ENCODE measurements around the gene CKAP4.
A peak's percentile ranks its signal among the peaks of the same experiment; 100 is the strongest.
"Not testable (repeated sequence)": the region's sequence is repeated elsewhere in the genome, so short reads cannot be mapped to it uniquely, and the experiment has no call there.

Gene CKAP4, protein sequence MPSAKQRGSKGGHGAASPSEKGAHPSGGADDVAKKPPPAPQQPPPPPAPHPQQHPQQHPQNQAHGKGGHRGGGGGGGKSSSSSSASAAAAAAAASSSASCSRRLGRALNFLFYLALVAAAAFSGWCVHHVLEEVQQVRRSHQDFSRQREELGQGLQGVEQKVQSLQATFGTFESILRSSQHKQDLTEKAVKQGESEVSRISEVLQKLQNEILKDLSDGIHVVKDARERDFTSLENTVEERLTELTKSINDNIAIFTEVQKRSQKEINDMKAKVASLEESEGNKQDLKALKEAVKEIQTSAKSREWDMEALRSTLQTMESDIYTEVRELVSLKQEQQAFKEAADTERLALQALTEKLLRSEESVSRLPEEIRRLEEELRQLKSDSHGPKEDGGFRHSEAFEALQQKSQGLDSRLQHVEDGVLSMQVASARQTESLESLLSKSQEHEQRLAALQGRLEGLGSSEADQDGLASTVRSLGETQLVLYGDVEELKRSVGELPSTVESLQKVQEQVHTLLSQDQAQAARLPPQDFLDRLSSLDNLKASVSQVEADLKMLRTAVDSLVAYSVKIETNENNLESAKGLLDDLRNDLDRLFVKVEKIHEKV

DNA sequence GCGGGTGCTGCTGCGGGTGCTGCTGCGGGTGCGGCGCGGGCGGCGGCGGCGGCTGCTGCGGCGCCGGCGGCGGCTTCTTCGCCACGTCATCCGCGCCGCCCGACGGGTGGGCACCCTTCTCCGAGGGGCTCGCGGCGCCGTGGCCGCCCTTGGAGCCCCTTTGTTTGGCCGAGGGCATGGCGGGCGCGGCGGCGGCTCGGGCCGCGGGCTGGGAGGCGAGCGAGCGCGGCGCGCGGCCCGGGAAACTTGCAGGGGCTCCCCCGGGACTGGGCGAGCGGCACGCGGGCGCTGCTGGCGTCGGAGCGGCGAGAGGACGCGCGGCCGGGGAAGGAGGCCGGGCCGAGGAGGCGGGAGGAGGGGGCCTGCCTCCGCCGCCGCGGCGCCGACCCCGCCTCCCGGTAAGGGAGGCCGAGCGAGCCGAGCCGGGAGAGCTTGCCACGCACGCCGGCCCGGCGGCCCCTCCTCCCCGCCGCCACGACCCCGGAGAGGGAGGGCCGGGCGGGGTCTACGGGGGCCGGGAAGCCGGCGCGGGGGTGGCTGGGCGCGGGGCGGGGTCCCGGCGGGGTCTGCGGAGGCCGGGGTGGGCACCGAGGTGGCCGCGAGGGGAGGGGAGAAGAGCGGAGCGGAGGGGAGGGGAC lies at the start of gene CKAP4:
Gene CKAP4 (minus strand): TSS at position 347 of the 638 bp plus-strand sequence. CDS start 169 bp downstream, at position 178.
- DNase-seq = no peak

DNA sequence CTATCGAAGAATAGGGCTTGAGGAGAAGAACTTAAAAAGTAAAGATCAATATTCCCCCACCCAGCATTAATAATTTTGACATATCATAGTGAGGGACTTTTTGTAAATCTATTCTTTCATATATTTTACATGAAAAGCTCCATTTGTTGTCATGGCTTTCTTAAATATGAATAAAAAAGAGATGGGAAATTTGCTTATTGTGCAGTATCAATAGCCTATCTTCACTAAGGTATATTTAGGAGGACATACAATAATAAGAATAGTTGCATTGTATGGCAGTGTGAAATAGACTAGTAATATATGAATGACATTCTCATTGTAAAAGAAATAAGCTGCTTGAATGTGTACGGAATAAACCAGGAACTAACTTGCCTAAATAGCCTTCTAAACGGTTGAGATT lies 49.3 kb upstream of the CKAP4 start:
- no peak for DNase-seq

DNA sequence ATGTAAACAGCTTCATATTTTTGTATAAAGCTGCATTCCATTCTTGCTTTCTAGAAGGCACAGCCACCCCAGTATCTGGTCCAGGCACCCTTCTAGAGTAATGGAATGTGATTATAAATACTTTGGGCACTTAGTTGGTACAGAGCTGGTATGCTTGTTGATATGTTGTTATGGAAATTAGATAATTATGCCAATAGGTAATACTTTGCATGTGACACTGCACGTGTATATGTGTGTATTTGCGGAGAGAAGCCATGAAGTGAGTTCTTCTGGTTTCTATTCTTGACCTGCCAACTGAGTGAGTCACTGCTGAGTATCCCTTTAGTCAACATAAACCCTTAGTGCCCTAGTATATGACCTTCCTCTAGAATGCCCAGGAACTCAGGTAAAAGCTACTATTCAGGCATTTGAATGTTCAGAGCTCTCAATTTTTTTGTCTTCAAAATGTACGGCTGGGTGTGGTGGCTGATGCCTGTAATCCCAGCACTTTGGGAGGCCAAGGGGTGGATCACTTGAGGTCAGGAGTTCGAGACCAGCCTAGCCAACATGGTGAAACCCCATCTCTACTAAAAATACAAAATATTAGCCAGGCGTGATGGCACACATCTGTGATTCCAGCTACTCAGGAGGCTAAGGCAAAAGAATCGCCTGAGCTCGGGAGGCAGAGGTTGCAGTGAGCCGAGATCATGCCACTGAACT lies 48.5 kb upstream of the CKAP4 start:
- no peak for DNase-seq

DNA sequence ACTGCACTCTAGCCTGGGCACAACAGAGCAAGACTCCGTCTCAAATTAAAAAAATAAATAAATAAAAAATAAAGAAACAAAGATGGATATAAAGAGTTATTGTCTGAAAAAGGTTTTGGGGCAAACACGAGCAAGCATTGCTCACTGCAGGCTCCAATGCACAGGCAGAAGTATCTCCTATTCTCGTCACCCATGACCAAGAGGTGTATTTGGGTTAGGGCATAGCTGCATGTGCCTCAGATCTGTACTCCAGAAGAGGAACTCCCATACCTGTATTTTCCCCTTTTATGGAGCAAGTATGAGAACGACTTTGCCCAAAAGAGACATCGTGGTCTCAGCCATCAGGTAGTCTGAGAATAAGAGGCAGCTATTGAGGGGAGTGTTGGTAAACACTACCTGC lies 44.5 kb upstream of the CKAP4 start:
- no peak for DNase-seq

DNA sequence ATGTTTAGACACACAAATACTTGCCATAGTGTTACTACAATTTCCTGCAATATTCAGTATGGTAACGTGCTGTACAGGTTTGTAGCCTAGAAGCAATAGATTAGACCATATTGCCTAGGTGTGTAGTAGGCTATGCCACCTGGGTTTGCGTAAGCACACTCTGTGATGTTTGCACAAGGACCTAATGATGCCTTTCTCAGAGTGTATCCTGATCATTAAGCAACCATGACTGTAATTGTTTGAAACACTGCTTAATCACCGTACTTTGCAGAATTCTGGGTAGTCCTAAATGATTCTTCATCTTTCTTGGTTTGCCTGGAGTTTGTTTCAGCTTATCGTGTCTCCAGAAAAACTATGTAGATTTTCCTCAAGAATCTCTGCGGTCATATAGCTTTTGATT lies 43.5 kb upstream of the CKAP4 start:
- DNase-seq = no peak

DNA sequence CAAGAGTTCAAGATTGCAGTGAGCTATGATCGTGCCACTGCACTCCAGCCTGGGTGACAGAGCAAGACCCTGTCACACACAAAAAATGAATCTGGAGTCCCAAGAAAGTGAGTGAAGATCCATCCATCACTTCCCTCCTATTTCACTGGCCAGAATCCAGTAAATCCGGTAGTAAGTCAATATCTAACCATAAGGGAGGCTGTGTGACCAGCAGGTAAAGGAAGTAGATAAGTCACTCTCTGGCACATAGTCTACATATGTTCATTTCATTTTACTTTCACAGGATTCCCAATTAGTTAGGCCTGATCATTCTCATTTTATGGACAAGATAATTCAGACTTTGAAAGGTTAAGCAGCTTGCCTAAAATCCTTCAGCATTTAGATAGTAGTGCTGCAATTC lies 42.8 kb upstream of the CKAP4 start:
- no peak for DNase-seq

DNA sequence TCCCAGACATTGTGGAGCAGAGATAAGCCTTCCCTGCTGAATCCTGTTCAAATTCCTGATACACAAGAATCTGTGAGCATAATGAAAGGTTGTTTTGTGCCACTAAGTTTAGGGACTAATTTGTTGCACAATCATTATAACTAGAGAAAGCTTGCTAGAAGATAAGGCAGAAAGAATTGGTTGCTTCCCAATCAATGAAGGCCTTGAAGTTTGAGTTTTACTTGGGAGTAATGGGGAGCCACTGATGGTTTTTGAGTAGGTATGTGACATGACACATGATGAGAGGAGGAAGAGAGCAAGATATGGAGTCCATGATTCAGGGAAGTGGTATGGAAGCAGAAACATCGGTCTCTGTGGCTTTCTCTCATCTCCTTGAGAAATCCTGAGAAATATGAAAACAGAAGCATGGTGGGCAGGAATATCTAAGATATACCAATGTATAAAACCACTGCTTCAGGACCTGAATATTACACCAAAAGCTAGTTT lies 41.4 kb upstream of the CKAP4 start:
- DNase-seq = no peak

DNA sequence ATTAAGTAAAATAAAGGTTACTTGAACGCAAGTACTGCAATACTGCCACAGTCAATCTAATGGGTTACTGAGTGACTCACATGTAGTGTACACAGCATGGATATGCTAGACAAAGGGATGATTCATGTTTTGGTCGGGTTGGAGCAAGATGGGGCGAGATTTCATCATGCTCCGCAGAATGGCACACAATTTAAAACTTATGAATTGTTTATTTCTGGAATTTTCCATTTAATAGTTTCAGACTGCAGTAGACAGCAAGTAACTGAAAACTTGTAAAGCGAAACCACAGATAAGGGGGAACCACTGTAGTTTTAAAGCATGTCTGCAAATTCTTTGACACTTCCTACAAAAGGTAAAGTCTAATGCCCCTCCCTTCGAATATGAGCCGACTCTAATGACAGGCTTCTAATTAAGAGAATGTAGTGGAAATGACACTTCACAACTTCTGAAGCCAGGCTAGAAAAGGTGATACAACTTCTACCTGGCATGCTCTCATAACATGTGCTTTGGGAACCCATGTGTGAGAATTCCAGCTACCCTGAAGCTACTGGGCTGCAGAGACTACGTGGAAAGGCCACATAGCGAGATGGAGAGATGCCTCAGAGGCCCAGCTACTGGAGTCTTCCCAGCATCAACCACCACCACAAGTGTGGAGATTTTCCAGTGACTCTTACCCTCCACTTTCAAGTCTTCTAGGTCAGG lies 40.8 kb upstream of the CKAP4 start:
- DNase-seq = no peak

DNA sequence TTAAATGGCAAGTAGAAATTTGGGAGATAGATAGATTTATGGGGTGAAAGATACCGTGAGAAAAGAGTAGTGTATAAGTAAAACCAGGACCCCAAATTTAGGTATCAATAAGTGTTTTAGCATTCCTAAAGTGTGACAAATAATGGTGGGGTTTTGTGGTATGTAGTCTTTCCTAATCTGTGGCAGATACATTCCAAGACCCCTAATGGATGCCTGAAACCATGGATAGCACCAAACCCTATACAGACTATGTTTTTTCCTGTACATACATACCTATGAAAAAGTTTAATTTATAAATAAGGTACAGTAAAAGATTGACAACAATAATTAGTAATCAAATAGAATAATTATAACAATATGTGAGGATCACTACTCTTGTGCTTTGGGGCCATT lies 40.3 kb upstream of the CKAP4 start:
- no peak for DNase-seq

DNA sequence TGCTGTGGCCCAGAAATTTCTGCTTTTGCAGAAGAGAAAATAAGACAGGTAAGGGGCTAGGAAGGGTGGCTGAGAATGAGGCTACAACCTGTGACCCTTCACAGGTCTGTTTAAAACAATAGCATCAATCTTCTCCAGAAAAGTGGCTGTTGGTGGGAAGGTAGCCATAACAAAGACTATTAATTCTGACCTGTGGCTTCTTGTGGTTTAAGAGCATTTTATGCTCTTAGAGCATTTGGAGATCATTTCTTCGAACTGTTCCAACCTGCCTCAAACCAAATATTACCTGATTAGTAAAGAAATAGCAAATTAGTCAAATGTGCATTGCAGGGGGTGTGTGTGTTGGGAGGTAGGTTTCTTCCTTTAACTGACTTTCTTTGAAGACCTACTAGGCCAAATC lies 39.5 kb upstream of the CKAP4 start:
- DNase-seq = no peak

DNA sequence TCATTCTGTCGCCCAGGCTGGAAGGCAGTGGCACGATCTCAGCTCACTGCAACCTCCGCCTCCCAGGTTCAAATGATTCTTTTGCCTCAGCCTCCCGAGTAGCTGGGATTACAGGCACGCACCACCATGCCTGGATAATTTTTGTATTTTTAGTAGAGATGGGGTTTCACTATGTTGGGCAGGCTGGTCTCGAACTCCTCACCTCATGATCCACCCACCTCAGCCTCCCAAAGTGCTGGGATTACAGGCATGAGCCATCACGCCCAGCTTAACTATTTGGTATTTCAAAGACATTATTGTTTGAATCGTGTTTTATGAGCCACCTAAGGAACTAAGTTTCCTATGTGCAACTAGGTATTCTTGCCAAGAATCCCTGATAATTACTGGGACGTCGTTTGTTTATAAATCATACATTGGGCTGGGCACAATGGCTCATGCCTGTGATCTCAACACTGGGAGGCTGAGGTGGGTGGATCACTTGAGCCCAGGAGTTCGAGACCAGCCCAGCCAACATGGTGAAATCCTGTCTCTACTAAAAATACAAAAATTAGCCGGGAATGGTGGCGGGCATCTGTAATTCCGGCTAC lies 38.8 kb upstream of the CKAP4 start:
- not testable (repeated sequence) for DNase-seq

DNA sequence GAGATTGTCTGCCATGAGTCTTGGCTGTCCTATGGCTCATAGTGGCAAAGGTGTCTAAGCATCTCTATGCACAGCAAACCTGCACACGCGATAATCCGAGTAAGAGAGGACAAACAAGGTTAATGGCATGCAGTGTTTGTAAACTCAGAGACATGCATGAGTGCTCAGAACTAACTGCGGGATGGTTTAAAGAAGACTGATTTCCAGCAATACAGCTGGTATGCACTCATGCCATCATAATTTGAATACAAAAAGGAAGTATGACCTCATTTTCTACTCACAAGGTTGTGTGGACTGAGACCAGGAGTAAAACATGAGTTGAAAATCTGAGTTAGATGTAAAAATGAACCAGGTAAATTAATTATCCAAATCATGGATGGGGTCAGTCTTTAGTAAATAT lies 38.2 kb upstream of the CKAP4 start:
- no peak for DNase-seq

DNA sequence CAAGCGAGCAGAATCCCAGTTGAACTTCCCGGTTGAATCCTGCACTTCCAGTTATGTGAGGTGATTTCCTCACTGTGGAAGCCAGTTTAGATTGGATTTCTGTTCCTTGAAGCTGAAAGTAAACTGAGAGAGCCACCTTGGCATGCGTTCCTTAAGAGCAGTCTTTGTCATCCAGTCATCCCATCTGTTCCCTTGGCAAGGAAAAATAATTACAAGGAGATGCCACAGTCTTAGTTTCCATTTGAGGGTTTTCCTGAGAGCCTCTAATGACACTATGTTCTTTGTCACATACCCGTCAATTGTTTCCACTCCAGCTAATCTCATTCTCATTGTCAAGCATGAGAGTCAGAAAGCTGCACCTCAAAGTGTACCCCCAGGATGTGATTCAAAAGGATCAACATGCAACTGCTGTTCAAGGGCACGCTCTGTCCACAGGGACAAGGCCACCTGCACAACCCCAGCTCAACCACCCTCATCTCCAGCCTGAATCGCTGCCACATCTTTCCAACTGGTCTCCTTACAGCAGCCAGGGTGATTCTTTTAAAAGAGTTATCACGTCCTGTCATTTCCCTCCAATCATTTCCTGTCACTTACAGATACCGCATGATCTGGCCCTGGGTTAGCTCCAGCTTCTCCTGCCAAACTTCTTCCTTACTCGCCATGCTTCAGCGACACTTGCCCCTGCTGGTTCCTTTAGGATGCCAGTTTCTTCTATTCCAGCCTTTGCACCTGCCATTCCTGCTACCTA lies 36.7 kb upstream of the CKAP4 start:
- DNase-seq = no peak

DNA sequence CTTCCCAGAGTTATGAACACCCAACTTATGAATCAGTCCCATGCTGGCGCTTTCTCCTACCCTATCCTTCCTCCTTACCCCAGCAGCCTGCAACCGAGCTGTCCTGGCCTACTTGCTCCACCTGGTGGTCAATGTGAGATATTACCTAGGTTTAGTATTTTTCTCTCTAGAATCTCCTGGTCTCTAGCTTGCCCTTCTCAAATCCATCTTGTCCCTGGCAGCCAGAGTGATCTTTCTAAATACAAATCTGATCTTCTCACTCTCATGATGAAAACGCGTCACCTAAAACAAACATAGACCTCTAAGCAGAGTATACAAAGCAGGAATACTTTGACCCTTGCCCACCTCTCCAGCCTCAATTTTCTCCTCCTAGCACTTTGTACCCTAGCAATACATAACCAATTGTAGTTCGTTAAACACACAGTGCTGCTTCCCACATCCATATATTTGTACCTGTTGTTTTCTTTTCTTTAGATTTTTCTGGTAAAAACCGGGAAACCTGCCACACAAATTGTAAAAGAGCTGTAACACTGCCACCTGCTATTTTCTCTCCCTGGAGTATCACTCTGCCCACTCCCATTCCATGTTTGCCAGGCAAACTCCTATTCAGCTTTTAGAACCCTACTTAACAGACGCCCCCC lies 34.8 kb upstream of the CKAP4 start:
- DNase-seq = peak; percentile 16

DNA sequence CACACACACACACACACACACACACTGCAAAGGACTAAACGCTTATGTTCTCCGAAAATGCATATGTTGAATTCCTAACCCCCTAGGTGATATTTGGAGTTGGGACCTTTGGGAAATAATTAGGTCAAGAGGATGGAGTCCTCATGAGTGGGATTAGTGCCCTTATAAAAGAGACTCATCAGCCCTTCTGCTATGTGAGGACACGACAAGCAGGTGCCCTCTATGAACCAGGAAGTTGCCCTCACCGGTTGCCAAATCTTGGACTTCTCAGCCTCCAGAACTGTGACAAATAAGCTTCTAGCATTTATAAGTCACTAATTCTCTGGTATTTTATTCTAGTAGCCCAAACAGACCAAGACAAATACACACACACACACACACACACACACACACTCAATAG lies 34.0 kb upstream of the CKAP4 start:
- no peak for DNase-seq

DNA sequence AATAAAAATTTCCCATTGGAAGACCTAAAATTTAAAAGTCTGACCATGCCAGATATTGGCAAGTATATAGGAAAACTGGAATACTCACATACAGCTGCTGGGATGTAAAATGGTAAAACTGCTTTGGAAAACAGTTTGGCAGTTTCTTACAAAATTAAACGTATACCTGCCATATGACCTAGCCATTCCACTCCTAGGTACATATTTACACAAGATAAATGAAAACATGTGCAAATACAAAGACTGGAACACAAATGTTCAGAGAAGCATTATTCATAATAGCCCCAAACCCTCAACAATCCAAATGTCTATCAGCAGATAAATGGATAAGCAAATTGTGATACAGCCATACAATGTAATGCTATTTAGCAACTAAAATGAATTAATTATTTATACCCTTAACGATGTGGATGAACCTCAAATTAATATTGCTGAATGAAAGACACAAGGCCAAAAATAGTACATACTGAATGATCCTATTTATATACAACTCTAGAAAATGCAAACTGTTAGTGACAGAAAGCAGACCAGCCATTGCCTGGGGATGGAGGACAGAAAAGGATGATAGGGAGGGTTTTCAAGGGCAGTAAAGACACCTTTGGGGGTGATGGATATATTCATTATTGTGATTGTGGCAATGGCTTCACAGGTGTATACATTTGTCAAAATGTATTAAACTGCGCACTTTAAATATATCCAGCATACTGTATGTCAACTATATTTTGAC lies 33.4 kb upstream of the CKAP4 start:
- DNase-seq = no peak

DNA sequence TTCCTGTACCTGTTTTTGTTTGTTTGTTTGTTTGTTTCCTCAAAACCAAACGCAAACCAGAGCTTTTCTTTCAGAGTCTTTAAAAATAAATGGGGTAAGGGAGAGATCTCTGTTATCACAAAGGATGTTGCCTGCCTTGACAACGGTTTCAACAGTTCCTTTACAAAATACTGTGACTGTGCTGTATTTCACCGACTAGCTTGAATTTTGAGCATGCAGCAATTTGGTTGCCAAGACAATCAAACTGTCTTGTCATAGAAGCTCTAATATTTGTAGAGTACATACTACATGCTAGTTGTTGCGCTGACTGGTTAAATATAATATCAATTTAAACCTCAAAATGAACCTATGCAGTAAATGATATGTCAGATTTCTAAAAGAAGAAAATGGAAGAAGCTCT lies 32.3 kb upstream of the CKAP4 start:
- DNase-seq = no peak

DNA sequence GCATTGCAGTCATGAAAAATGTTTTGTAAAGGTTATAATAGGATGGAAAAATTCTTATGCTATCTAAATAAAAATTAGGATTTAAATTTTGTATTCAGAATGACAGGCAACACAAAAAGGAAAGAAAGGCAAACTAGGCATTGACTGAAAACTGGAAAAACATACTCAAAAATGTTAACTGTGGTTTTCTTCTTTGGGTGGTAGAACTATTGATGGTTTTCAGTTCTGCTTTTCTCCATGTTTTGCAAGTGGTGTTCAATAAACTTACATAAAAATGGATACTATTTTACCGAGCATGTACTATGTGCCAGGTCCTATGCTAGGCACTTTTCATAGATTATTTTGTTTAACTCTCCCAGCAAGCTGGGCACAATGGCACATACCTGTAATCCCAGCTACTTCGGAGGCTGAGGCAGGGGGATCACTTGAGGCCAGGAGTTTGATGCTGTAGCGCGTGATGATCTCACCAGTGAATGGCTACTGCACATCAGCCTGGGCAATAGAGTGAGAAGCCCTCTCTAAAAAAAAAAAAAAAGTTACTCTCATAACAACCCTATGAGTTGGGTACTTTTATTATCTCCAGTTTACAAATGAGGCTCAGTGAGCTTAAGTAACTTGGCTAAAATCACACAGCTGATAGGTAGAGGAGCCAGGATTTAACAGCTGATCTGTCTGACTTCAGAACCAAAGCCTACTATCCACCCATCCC lies 28.4 kb upstream of the CKAP4 start:
- no peak for DNase-seq

DNA sequence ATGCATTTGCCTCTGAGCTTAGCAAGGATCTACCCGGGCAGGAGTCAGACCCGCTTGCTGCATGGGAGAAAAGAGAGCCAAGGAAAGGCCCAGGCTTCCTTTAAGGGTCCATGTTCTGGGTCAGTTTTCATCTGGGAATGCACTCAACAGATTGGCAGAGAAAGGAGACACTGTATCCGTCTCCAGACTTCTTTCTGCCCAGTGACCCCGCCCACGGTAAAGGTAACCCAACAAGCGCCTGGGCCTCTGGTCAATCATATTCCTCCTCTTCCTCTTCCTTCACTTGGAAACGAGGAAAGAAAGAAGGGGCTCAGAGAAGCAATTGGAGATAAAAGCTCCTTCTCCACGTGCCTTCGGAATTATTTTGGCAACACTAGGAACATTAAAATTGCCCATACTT lies 27.6 kb upstream of the CKAP4 start:
- no peak for DNase-seq

Data from GDM1 (cell line).